CD4-positive, alpha-beta T cell (primary cell): ENCODE measurements around the gene SIRPD. TPM values are rescaled to one million over a fixed set of nuclear protein-coding genes. Genes with fewer than 3 reads are reported as not detected.

ENCODE experiments used
- ATAC-seq: fragments of 200-7000 bp; cut with Tn5 transposase; one replicate; pipeline ENCODE4 v1.10.0; 2022; ENCODE audit warnings: mild to moderate bottlenecking; ENCODE audit not compliant: poor library complexity
- CTCF ChIA-PET: fragments of 350-600 bp; sonication (Branson Sonifier 250); formaldehyde crosslinking; loops from one replicate; lab custom pipeline; 2021; ENCODE audit warnings: antibody characterized with exemption, inconsistent platforms; lab: Charles Lee
- POLR2A ChIA-PET: fragments of 350-600 bp; sonication (Branson Sonifier 250); formaldehyde crosslinking; loops from one replicate; lab custom pipeline; 2021; ENCODE audit warnings: antibody characterized with exemption, inconsistent platforms; lab: Charles Lee
- DNase-seq, 14 experiments: peaks; one replicate each; pipeline ENCODE4 v3.0.0-alpha.2; 2013 to 2020; ENCODE audit warnings: mixed read lengths in 2 of 14
- H3K27ac ChIP-seq, 2 donors: one replicate each; pipeline versions ENCODE4 v1.5.1 to v1.7.0; 2013; ENCODE audit warnings: low read length in 2 of 2, low read depth in 1 of 2, mild to moderate bottlenecking in 1 of 2
- H3K27me3 ChIP-seq, 2 experiments: 1 replicate in 1 of 2; 2 replicates in 1 of 2; pipeline versions ENCODE4 v1.6.1 to v1.7.0; 2013; ENCODE audit warnings: low read length in 2 of 2, control low read depth in 1 of 2, mild to moderate bottlenecking in 1 of 2, moderate library complexity in 1 of 2; ENCODE audit not compliant: insufficient read depth in 2 of 2, control insufficient read depth in 1 of 2
- H3K36me3 ChIP-seq: one replicate; pipeline ENCODE4 v1.6.1; 2013; ENCODE audit warnings: low read length, control low read depth; ENCODE audit not compliant: insufficient read depth
- H3K4me1 ChIP-seq: one replicate; pipeline ENCODE4 v1.6.1; 2013; ENCODE audit warnings: low read length, control low read depth; ENCODE audit not compliant: insufficient read depth
- H3K4me3 ChIP-seq: one replicate; pipeline ENCODE4 v1.5.1; 2013; ENCODE audit warnings: mild to moderate bottlenecking, low read length, moderate library complexity
- H3K9me3 ChIP-seq, 2 experiments: 1 replicate in 1 of 2; 2 replicates in 1 of 2; pipeline versions ENCODE4 v1.6.1 to v1.7.0; 2013; ENCODE audit warnings: low read length in 2 of 2, mild to moderate bottlenecking in 2 of 2, control low read depth in 1 of 2, moderate library complexity in 1 of 2; ENCODE audit not compliant: control insufficient read depth in 1 of 2, insufficient read depth in 1 of 2
- H3K27ac Mint-ChIP-seq: one replicate; pipeline ENCODE4 v1.8.0; 2020; ENCODE audit warnings: mixed read lengths
- H3K27me3 Mint-ChIP-seq: one replicate; pipeline ENCODE4 v1.8.0; 2021; ENCODE audit warnings: mixed read lengths
- H3K36me3 Mint-ChIP-seq: one replicate; pipeline ENCODE4 v1.8.0; 2021; ENCODE audit warnings: low read depth, mixed read lengths
- H3K4me1 Mint-ChIP-seq: one replicate; pipeline ENCODE4 v1.8.0; 2021; ENCODE audit warnings: low read depth, mixed read lengths
- H3K4me3 Mint-ChIP-seq: one replicate; pipeline ENCODE4 v1.8.0; 2020; ENCODE audit warnings: mild to moderate bottlenecking, mixed read lengths
- H3K9me3 Mint-ChIP-seq: one replicate; pipeline ENCODE4 v1.8.0; 2020; ENCODE audit warnings: mixed read lengths
- intact Hi-C, 2 experiments: fragments of 100-400 bp; cut with DNase I in 1 of 2; cut with micrococcal nuclease in 1 of 2; formaldehyde crosslinking; loops; one replicate each; pipeline versions ENCODE4 v1.15.1 to v1.9.0; 2023 to 2025; cut with DNase I, micrococcal nuclease
- total RNA-seq, 174 experiments: library from RNA in 2 of 174; stranded (reverse) in 2 of 174; gene quantifications; one replicate each; pipeline ENCODE4 v1.2.3 and lab custom pipeline; 2021 to 2026
- TF ChIP-seq, protein P1 (sequence below): fragments of 200-600 bp; IDR thresholded peaks from one replicate; pipeline ENCODE4 v1.8.0; 2022; ENCODE audit warnings: antibody characterized with exemption, mild to moderate bottlenecking

The SIRPD gene
- total RNA-seq, 2 experiments from 2014 or later: 0.28 to 0.55 TPM

DNA sequence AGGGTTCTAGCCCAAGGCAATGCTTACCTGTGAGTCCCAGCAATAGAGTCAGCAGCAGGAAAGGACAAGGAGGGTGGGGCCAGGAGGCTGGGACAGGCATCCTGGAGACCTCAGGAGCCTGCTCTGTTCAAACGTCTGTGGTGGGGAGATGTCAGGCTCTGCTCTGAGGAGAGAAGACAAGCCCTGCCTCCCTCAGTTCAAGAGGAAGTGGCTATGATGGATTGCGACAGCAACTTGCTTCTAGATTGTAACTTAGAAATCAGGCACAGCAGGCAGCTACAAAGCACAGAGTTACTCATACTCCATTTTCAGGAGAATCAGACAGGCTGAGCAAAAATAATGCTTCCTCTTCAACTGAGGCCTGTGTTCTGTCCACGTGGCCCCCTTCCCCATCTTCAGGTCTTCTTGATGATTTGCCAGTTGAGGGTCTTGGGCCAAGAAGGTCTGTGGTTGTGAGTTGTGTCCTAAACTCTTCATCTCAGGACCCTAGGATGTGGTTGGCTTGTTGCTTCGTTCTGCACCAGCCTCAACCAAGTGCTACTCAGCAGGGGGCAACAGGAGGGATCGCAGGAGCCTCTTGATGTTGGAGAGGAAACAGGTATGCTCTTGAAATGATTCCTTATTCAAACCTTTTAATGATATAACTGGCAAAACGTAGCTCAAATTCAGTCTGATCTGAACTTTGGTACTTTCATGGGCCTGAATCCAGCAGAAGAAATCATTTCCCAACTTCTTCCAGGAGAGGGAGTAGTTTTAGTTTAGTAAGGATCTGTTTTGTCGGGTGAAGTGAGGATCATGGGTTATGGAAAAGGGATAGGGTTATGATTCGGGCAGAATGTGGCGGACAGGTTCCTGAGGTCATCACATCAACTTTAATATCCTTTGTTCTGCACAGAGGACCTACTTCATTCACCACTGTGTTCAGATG, 31.3 kb upstream of the SIRPD start:
- no peaks in the 10 kb centered on the region for H3K9me3 Mint-ChIP-seq
- no peak overlapping the region for H3K4me3 Mint-ChIP-seq
- Histone ChIP-seq H3K36me3 (no peaks in the 10 kb centered on the region), H3K9me3 (no peaks in the 10 kb centered on the region), H3K27ac (peak overlapping the region; percentile 29 to 64), H3K4me1 (peaks cover 21% of the 10 kb centered on the region), H3K27me3 (no peaks in the 10 kb centered on the region), H3K4me3 (peak overlapping the region; percentile 14)
- DNase-seq (peak in 2 of 14 experiments; percentile 56 to 62), ATAC-seq (no peak)
- H3K4me1 Mint-ChIP-seq: no peaks in the 10 kb centered on the region
- POLR2A ChIA-PET: no interaction called here
- no peaks in the 10 kb centered on the region for H3K27me3 Mint-ChIP-seq
- TF ChIP-seq, protein P1, sequence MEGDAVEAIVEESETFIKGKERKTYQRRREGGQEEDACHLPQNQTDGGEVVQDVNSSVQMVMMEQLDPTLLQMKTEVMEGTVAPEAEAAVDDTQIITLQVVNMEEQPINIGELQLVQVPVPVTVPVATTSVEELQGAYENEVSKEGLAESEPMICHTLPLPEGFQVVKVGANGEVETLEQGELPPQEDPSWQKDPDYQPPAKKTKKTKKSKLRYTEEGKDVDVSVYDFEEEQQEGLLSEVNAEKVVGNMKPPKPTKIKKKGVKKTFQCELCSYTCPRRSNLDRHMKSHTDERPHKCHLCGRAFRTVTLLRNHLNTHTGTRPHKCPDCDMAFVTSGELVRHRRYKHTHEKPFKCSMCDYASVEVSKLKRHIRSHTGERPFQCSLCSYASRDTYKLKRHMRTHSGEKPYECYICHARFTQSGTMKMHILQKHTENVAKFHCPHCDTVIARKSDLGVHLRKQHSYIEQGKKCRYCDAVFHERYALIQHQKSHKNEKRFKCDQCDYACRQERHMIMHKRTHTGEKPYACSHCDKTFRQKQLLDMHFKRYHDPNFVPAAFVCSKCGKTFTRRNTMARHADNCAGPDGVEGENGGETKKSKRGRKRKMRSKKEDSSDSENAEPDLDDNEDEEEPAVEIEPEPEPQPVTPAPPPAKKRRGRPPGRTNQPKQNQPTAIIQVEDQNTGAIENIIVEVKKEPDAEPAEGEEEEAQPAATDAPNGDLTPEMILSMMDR: no peak
- H3K27ac Mint-ChIP-seq: no peak overlapping the region
- CTCF ChIA-PET: no interaction called here
- intact Hi-C loops: no loop called here
- H3K36me3 Mint-ChIP-seq: no peaks in the 10 kb centered on the region

DNA sequence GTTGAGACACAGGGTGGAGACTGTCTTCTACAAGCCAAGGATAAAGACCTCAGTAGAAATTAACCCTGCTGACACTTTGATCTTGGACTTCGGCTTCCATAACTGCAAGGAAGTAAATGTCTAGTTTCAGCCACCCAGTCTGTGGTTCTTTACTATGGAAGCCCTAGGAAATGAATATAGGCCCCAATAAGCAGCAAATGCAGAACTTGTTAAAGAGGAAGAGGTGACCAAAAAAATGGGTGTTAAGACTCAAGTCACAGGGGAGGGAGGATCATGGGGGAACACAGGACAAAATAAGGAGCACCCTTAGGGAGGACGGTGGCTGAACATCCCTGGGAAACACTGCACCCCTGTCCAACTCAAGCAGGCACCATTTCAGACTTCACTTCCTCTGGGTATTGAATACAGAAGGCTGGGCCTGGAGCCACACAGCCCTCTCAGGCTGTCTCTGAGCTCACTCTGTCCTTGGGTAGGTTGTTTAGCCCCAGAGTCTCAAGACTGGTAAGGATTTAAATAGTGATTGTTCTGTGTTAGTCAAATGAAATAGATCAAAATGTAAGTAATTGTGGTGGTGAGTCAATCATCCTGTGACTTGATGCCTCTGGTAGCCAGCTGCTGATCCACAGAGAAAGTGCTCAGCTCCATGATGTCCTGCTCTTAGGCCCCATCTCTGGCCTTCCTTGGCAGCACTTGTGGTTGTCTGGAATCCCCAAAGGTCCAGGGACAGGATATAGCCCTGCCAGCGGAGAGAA, 30.5 kb upstream of the SIRPD start:
- ATAC-seq: no peak
- peak overlapping the region; percentile 29 to 64 for H3K27ac ChIP-seq
- CTCF ChIA-PET: no interaction called here

DNA sequence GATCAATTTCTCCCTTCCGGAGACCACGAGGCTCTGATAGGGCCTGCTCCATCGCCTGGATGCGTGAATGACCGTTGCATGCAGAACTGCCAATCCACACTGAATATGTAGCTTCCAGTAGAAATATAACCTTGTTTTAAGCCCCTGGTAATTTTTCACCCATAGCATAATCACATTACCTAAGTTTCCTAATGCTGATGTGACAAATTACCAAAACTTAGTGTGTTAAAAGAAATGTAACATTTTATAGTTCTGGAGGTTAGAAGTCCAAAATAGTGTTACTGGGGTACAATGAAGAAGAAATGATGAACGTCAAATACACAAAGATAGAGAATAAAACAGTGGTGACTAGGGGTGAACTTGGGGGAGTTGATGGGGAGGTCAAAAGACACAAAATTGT, 22.0 kb upstream of the SIRPD start:
- no peak for DNase-seq
- Histone ChIP-seq H3K4me3 (no peak overlapping the region), H3K9me3 (no peaks in the 10 kb centered on the region), H3K4me1 (no peaks in the 10 kb centered on the region), H3K36me3 (no peaks in the 10 kb centered on the region), H3K27me3 (no peaks in the 10 kb centered on the region), H3K27ac (no peak overlapping the region)
- Mint-ChIP-seq H3K27me3 (no peaks in the 10 kb centered on the region), H3K27ac (no peak overlapping the region), H3K4me1 (no peaks in the 10 kb centered on the region), H3K4me3 (no peak overlapping the region), H3K9me3 (no peaks in the 10 kb centered on the region), H3K36me3 (peaks cover 8% of the 10 kb centered on the region)
- intact Hi-C loops: no loop called here
- ATAC-seq: no peak
- CTCF ChIA-PET: no interaction called here
- TF ChIP-seq, protein P1: no peak
- POLR2A ChIA-PET: no interaction called here

More for the DNA sequence above, 30.5 kb upstream of the SIRPD start:
- TF ChIP-seq, protein P1: no peak
- Mint-ChIP-seq H3K36me3 (no peaks in the 10 kb centered on the region), H3K27me3 (no peaks in the 10 kb centered on the region), H3K9me3 (no peaks in the 10 kb centered on the region), H3K4me1 (no peaks in the 10 kb centered on the region), H3K27ac (no peak overlapping the region), H3K4me3 (no peak overlapping the region)
- Histone ChIP-seq H3K4me3 (peak overlapping the region; percentile 14), H3K36me3 (no peaks in the 10 kb centered on the region), H3K4me1 (peaks cover 21% of the 10 kb centered on the region), H3K9me3 (no peaks in the 10 kb centered on the region), H3K27me3 (no peaks in the 10 kb centered on the region)
- DNase-seq: peak in 2 of 14 experiments; percentile 9 to 27
- POLR2A ChIA-PET: no interaction called here
- intact Hi-C loops: no loop called here
